AML-193 (cell line): ENCODE data around the gene THRB.

Experiments
- DNase-seq, 2 experiments: peaks; one replicate each; lab custom pipeline; 2025; lab: John Stamatoyannopoulos, UW

Gene THRB

GRCh38 chr3:24487325-24488262 lies 7.1 kb downstream of the THRB start:
- DNase-seq: no peak

- DNase-seq: no peak
Measured at GRCh38 chr3:24485511-24485910, 9.1 kb downstream of the THRB start.

- DNase-seq: no peak
Measured at GRCh38 chr3:24483873-24484272, 10.8 kb downstream of the THRB start.

GRCh38 chr3:24482096-24482705 lies 12.4 kb downstream of the THRB start:
- no peak for DNase-seq

- no peak for DNase-seq
Measured at GRCh38 chr3:24481193-24481592, 13.5 kb downstream of the THRB start.

GRCh38 chr3:24480497-24480896 lies 14.2 kb downstream of the THRB start:
- no peak for DNase-seq

- no peak for DNase-seq
Measured at GRCh38 chr3:24479816-24480215, 14.8 kb downstream of the THRB start.

- DNase-seq: no peak
Measured at GRCh38 chr3:24476871-24477656, 17.6 kb downstream of the THRB start.

GRCh38 chr3:24475925-24476324 lies 18.7 kb downstream of the THRB start:
- DNase-seq: no peak

- DNase-seq: no peak
Measured at GRCh38 chr3:24474862-24475261, 19.8 kb downstream of the THRB start.

GRCh38 chr3:24472358-24472757 lies 22.3 kb downstream of the THRB start:
- DNase-seq: no peak

- DNase-seq: no peak
Measured at GRCh38 chr3:24471486-24471885, 23.2 kb downstream of the THRB start.

GRCh38 chr3:24470277-24470676 lies 24.4 kb downstream of the THRB start:
- no peak for DNase-seq

GRCh38 chr3:24464389-24464788 lies 30.3 kb downstream of the THRB start:
- DNase-seq: no peak

GRCh38 chr3:24462737-24463136 lies 31.9 kb downstream of the THRB start:
- DNase-seq: no peak

GRCh38 chr3:24460974-24461373 lies 33.7 kb downstream of the THRB start:
- DNase-seq: no peak

GRCh38 chr3:24457719-24458118 lies 36.9 kb downstream of the THRB start:
- DNase-seq: no peak

GRCh38 chr3:24454856-24455255 lies 39.8 kb downstream of the THRB start:
- no peak for DNase-seq

- no peak for DNase-seq
Measured at GRCh38 chr3:24454393-24454792, 40.3 kb downstream of the THRB start.

GRCh38 chr3:24451461-24452099 lies 43.1 kb downstream of the THRB start:
- DNase-seq: no peak

GRCh38 chr3:24450160-24450907 lies 44.3 kb downstream of the THRB start:
- DNase-seq: no peak
